ENCODE results near the gene EPC1. TPM values are rescaled to one million over a fixed set of nuclear protein-coding genes. Genes with fewer than 3 reads are reported as not detected.
A peak's percentile ranks its signal among the peaks of the same experiment; 100 is the strongest.

Gene EPC1
- total and polyA plus RNA-seq, 2 of the 8 experiments (the other 6 are each of a cell fraction or from before 2014, with no cell fraction given) = 23.7 to 42.3 TPM

- TF ChIP-seq ATF2 (IDR thresholded peaks at IDR 0.05; ENCODE audit: low read length) = no peak
- TF ChIP-seq JUN (IDR thresholded peaks at IDR 0.05; ENCODE audit: low read depth, low read length) = no peak
- 0 out of 2 replicates have a peak, but pooled peaks have one; percentile 3 for TF ChIP-seq TCF12 (IDR thresholded peaks at IDR 0.05; ENCODE audit: low read depth, low read length)
- TF ChIP-seq E2F6 (IDR thresholded peaks at IDR 0.05) = 0 out of 2 replicates have a peak, but pooled peaks have one; percentile 18
- TF ChIP-seq RAD21 (IDR thresholded peaks at IDR 0.05 in 1 of 2, conservative IDR thresholded peaks at IDR 0.05 in 1 of 2; ENCODE audit: low read depth in 2 of 2, low read length in 2 of 2) = peak; percentile 88 to 91
- peak; percentile 81 to 93 (median 89) for TF ChIP-seq CTCF (IDR thresholded peaks at IDR 0.05; ENCODE audit: control extremely low read depth in 1 of 3, insufficient read depth in 1 of 3, low read depth in 1 of 3, low read length in 3 of 3)
- peak; percentile 87 for TF ChIP-seq POLR2AphosphoS5 (IDR thresholded peaks at IDR 0.05; ENCODE audit: low read depth, low read length)
- TF ChIP-seq EGR1 (IDR thresholded peaks at IDR 0.05; ENCODE audit: borderline replicate concordance, low read depth, low read length) = peak; percentile 27; the same call in 1 of the 2 replicates
- peak; percentile 54; the same call in 1 of the 2 replicates for TF ChIP-seq KDM1A (IDR thresholded peaks at IDR 0.05; ENCODE audit: borderline replicate concordance, low read length)
- TF ChIP-seq CHD2 (IDR thresholded peaks at IDR 0.05; ENCODE audit: low read length) = peak; percentile 40; the same call in 1 of the 2 replicates
- TF ChIP-seq SP1 (IDR thresholded peaks at IDR 0.05; ENCODE audit: low read depth, low read length) = peak; percentile 39; the same call in 1 of the 2 replicates
- TF ChIP-seq CEBPB (IDR thresholded peaks at IDR 0.05; ENCODE audit: low read depth, low read length) = peak; percentile 68; the same call in 1 of the 2 replicates
- peak; percentile 69 for TF ChIP-seq GTF2F1 (IDR thresholded peaks at IDR 0.05; ENCODE audit: borderline replicate concordance, low read depth, low read length)
Observed at GRCh38 chr10:32346134-32346550, 816 bp downstream of the EPC1 start (continued).

Data from H1 (cell line).